H9 (cell line): ENCODE measurements around the gene LRP1. TPM values are rescaled to one million over a fixed set of nuclear protein-coding genes. Genes with fewer than 3 reads are reported as not detected.

ENCODE experiments used
- DNase-seq: peaks from one replicate; pipeline ENCODE4 v3.0.0-alpha.2; 2017
- H2AFZ ChIP-seq: one replicate; pipeline ENCODE4 v1.6.1; 2013; ENCODE audit warnings: mild to moderate bottlenecking, low read length, control low read depth, moderate library complexity
- H2AK5ac ChIP-seq: 2 replicates; pipeline ENCODE4 v1.6.1; 2013; ENCODE audit warnings: low read length, control low read depth, mixed read lengths; ENCODE audit not compliant: insufficient read length
- H2BK120ac ChIP-seq: one replicate; pipeline ENCODE4 v1.6.1; 2013; ENCODE audit warnings: low read depth, mild to moderate bottlenecking, low read length, control low read depth, inconsistent platforms; ENCODE audit not compliant: poor library complexity, severe bottlenecking
- H2BK12ac ChIP-seq: 2 replicates; pipeline ENCODE4 v1.6.1; 2013; ENCODE audit warnings: low read length, control low read depth, mixed read lengths, low read depth; ENCODE audit not compliant: insufficient read length
- H2BK15ac ChIP-seq: 2 replicates; pipeline ENCODE4 v1.6.1; 2013; ENCODE audit warnings: low read depth, low read length, control low read depth
- H2BK20ac ChIP-seq: one replicate; pipeline ENCODE4 v1.6.1; 2013; ENCODE audit warnings: low read depth, mild to moderate bottlenecking, low read length, control low read depth, inconsistent platforms; ENCODE audit not compliant: poor library complexity, severe bottlenecking
- H2BK5ac ChIP-seq: 2 replicates; pipeline ENCODE4 v1.6.1; 2013; ENCODE audit warnings: low read length, control low read depth, mixed read lengths; ENCODE audit not compliant: insufficient read length
- H3K14ac ChIP-seq: 2 replicates; pipeline ENCODE4 v1.6.1; 2013; ENCODE audit warnings: low read length, control low read depth; ENCODE audit not compliant: insufficient read depth
- H3K18ac ChIP-seq: 2 replicates; pipeline ENCODE4 v1.6.1; 2013; ENCODE audit warnings: low read depth, mild to moderate bottlenecking, mixed read lengths, low read length, control low read depth; ENCODE audit not compliant: insufficient read length
- H3K23ac ChIP-seq: 2 replicates; pipeline ENCODE4 v1.6.1; 2013; ENCODE audit warnings: low read length, control low read depth, mixed read lengths, low read depth; ENCODE audit not compliant: insufficient read length
- H3K23me2 ChIP-seq: 2 replicates; pipeline ENCODE4 v1.6.1; 2013; ENCODE audit warnings: low read depth, mild to moderate bottlenecking, mixed read lengths, low read length, control low read depth; ENCODE audit not compliant: insufficient read length, poor library complexity, severe bottlenecking
- H3K27ac ChIP-seq: 2 replicates; pipeline ENCODE4 v1.5.1; 2013; ENCODE audit warnings: low read length, control low read depth, mixed read lengths, low read depth; ENCODE audit not compliant: insufficient read length
- H3K27me3 ChIP-seq: 2 replicates; pipeline ENCODE4 v1.6.1; 2013; ENCODE audit warnings: low read length, control low read depth, inconsistent platforms; ENCODE audit not compliant: insufficient read depth
- H3K4ac ChIP-seq: 2 replicates; pipeline ENCODE4 v1.6.1; 2013; ENCODE audit warnings: low read depth, mild to moderate bottlenecking, control low read depth, inconsistent platforms, low read length, moderate library complexity
- H3K4me1 ChIP-seq: 2 replicates; pipeline ENCODE4 v1.6.1; 2013; ENCODE audit warnings: low read length, control low read depth, inconsistent platforms; ENCODE audit not compliant: insufficient read depth
- H3K4me2 ChIP-seq: 2 replicates; pipeline ENCODE4 v1.6.1; 2013; ENCODE audit warnings: low read length, control low read depth, mixed read lengths; ENCODE audit not compliant: insufficient read length, insufficient read depth
- H3K56ac ChIP-seq: 2 replicates; pipeline ENCODE4 v1.6.1; 2013; ENCODE audit warnings: low read depth, mild to moderate bottlenecking, mixed read lengths, low read length, control low read depth; ENCODE audit not compliant: insufficient read length
- H3K79me1 ChIP-seq: 2 replicates; pipeline ENCODE4 v1.6.1; 2013; ENCODE audit warnings: low read depth, mild to moderate bottlenecking, moderate library complexity, low read length, control low read depth, inconsistent platforms; ENCODE audit not compliant: insufficient read depth, poor library complexity, severe bottlenecking
- H3K79me2 ChIP-seq: 2 replicates; pipeline ENCODE4 v1.6.1; 2013; ENCODE audit warnings: low read length, control low read depth, inconsistent platforms; ENCODE audit not compliant: insufficient read depth
- H3K9ac ChIP-seq: 2 replicates; pipeline ENCODE4 v1.6.1; 2013; ENCODE audit warnings: low read length, control low read depth, mixed read lengths; ENCODE audit not compliant: insufficient read length; ENCODE audit errors: extremely low read depth
- H3K9me3 ChIP-seq: one replicate; pipeline ENCODE4 v1.6.1; 2013; ENCODE audit warnings: low read depth, low read length, inconsistent platforms; ENCODE audit not compliant: control insufficient read depth
- H3T11ph ChIP-seq: one replicate; pipeline ENCODE4 v1.6.1; 2013; ENCODE audit warnings: mild to moderate bottlenecking, low read length, control low read depth, inconsistent platforms
- H4K20me1 ChIP-seq: one replicate; pipeline ENCODE4 v1.6.1; 2013; ENCODE audit not compliant: control insufficient read depth, insufficient read length, insufficient read depth
- H4K5ac ChIP-seq: 2 replicates; pipeline ENCODE4 v1.6.1; 2013; ENCODE audit warnings: low read depth, mild to moderate bottlenecking, mixed read lengths, low read length, control low read depth; ENCODE audit not compliant: insufficient read length
- H4K8ac ChIP-seq: replicated peaks from 2 replicates; pipeline ENCODE4 v1.6.1; 2013; ENCODE audit warnings: low read length, control low read depth, mixed read lengths, low read depth; ENCODE audit not compliant: insufficient read length
- H4K91ac ChIP-seq: 2 replicates; pipeline ENCODE4 v1.6.1; 2013; ENCODE audit warnings: low read depth, mild to moderate bottlenecking, moderate library complexity, mixed read lengths, low read length, control low read depth; ENCODE audit not compliant: insufficient read length
- H3K27ac Mint-ChIP-seq, 3 experiments: 2 replicates in 2 of 3; 3 replicates in 1 of 3; pipeline ENCODE4 v1.8.0; 2020 to 2021; ENCODE audit warnings: mixed read lengths in 3 of 3, mild to moderate bottlenecking in 1 of 3, moderate library complexity in 1 of 3
- H3K27me3 Mint-ChIP-seq: 2 replicates; pipeline ENCODE4 v1.8.0; 2021; ENCODE audit warnings: low read depth, mild to moderate bottlenecking, moderate library complexity, mixed read lengths
- H3K36me3 Mint-ChIP-seq, 3 experiments: 2 replicates in 2 of 3; 3 replicates in 1 of 3; pipeline ENCODE4 v1.8.0; 2020 to 2021; ENCODE audit warnings: low read depth in 3 of 3, mixed read lengths in 3 of 3; ENCODE audit not compliant: insufficient read depth in 1 of 3
- H3K4me1 Mint-ChIP-seq, 2 experiments: 2 replicates each; pipeline ENCODE4 v1.8.0; 2020; ENCODE audit warnings: mixed read lengths in 2 of 2
- H3K4me3 Mint-ChIP-seq, 2 experiments: 2 replicates in 1 of 2; 3 replicates in 1 of 2; pipeline ENCODE4 v1.8.0; 2020 to 2021; ENCODE audit warnings: mild to moderate bottlenecking in 2 of 2, mixed read lengths in 2 of 2, moderate library complexity in 1 of 2
- H3K9me3 Mint-ChIP-seq, 2 experiments: 2 replicates in 1 of 2; 3 replicates in 1 of 2; pipeline ENCODE4 v1.8.0; 2020; ENCODE audit warnings: mild to moderate bottlenecking in 2 of 2, mixed read lengths in 2 of 2, moderate library complexity in 1 of 2
- CTCF ChIP-seq: fragments of 200-600 bp; sonication (generic); conservative IDR thresholded peaks from 3 replicates; pipeline ENCODE4 v1.8.0; 2021; ENCODE audit warnings: antibody characterized with exemption, mild to moderate bottlenecking
- WGBS: extraction: QIAGEN DNeasy Blood & Tissue Kit; methylation state at CpG from one replicate; pipeline ENCODE4 v1.1.7; 2013; ENCODE audit warnings: missing lambda C conversion rate, low lambda C conversion rate, mixed read lengths; ENCODE audit not compliant: insufficient read length; ENCODE audit errors: extremely low coverage; 5-methylcytosine and 5-hydroxymethylcytosine counted together
- total RNA-seq: library from RNA; stranded (reverse); gene quantifications from 2 replicates; pipeline ENCODE4 v1.2.1, GENCODE V29; 2021

Gene LRP1
- total RNA-seq, 1 experiment from 2014 or later, result 115 TPM

- Histone ChIP-seq H3K56ac (no peak overlapping the region), H4K20me1 (no peaks in the 10 kb centered on the region), H3K79me2 (no peaks in the 10 kb centered on the region), H2AK5ac (no peak overlapping the region), H3K27me3 (no peaks in the 10 kb centered on the region), H4K91ac (no peak overlapping the region), H3K4ac (no peak overlapping the region), H2BK20ac (no peak overlapping the region), H4K5ac (no peak overlapping the region), H3K23ac (no peak overlapping the region), H3K14ac (no peak overlapping the region), H3K4me2 (no peak overlapping the region), H2BK15ac (no peak overlapping the region), H3K27ac (no peak overlapping the region), H4K8ac (no peak overlapping the region), H3K23me2 (no peaks in the 10 kb centered on the region), H3K79me1 (no peaks in the 10 kb centered on the region), H2BK5ac (no peak overlapping the region), H3K4me1 (no peaks in the 10 kb centered on the region), H3K18ac (no peak overlapping the region), H3K9me3 (no peaks in the 10 kb centered on the region), H3T11ph (no peak overlapping the region), H2BK12ac (no peak overlapping the region), H3K9ac (no peak overlapping the region), H2BK120ac (no peak overlapping the region), H2AFZ (no peak overlapping the region)
- WGBS, result no CpG with 5 or more reads among the region's 23 CpGs
- no peak for TF ChIP-seq CTCF
- Mint-ChIP-seq H3K4me3 (no peak overlapping the region), H3K27me3 (no peaks in the 10 kb centered on the region; the same call in 1 of the 2 replicates), H3K4me1 (no peaks in the 10 kb centered on the region), H3K9me3 (no peaks in the 10 kb centered on the region; a peak in 1 of 5 replicates), H3K36me3 (peaks cover 62 to 96% (median 94%) of the 10 kb centered on the region in 3 experiments), H3K27ac (no peak overlapping the region)
- no peak for DNase-seq
Measured at GRCh38 chr12:57190821-57191220, 62.5 kb downstream of the LRP1 start.
